Measurements from ENCODE around the gene MGP. TPM values are rescaled to one million over a fixed set of nuclear protein-coding genes. Genes with fewer than 3 reads are reported as not detected.

The MGP gene
- total and polyA plus RNA-seq, 2 of the 4 experiments (the other 2 are of a cell fraction): 1.4 to 2.7 TPM

- no CpG with 5 or more reads among the region's 2 CpGs for WGBS, 2 experiments (ENCODE audit: extremely low coverage in 2 of 2, insufficient read length in 1 of 2)
- CTCF ChIA-PET: interaction anchor here (0.7 kb wide), 1 partner anchor 319 kb away, joined by 3 read pairs; the partner anchor contains the start of gene RERG
Observed at GRCh38 chr12:14902465-14902864, 16.8 kb upstream of the MGP start.

More at GRCh38 chr12:14902465-14902864, 16.8 kb upstream of the MGP start:
- no peaks in the 10 kb centered on the region for H3K36me3 ChIP-seq (ENCODE audit: control insufficient read depth, insufficient read depth, low read length)
- in situ Hi-C loops (cut with MboI; ENCODE audit: low sequenced_read_pairs) (no loop called here), intact Hi-C loops (cut with micrococcal nuclease) (no loop called here), dilution Hi-C loops (cut with HindIII; ENCODE audit: low sequenced_read_pairs, unreplicated experiment) (no loop called here)
- H3K9me1 ChIP-seq (ENCODE audit: insufficient read depth, low read length): no peaks in the 10 kb centered on the region
- no peak overlapping the region for H3K9ac ChIP-seq (ENCODE audit: low read depth, low read length)
- ATAC-seq (ENCODE audit: low read depth): 0 out of 2 replicates have a peak, but pooled peaks have one; percentile 17
- H2AK9ac ChIP-seq (replicated peaks; ENCODE audit: low read depth, low read length, poor library complexity): no peak overlapping the region
- no peak overlapping the region for H3K14ac ChIP-seq (replicated peaks; ENCODE audit: low read depth, low read length)
- DNase-seq: peak; percentile 8
- no peak overlapping the region for H2BK5ac ChIP-seq (ENCODE audit: low read depth, low read length, poor library complexity, severe bottlenecking)
- no peaks in the 10 kb centered on the region for H3K9me3 ChIP-seq (ENCODE audit: control insufficient read depth, insufficient read depth, low read length)
- BruUV-seq (replicated peaks): no TSS peak
- no peak overlapping the region for H3K4me3 ChIP-seq (ENCODE audit: insufficient read depth, low read depth, low read length)
- H2AK5ac ChIP-seq (ENCODE audit: low read depth, low read length): no peak overlapping the region
- peaks cover 2% of the 10 kb centered on the region; the same call in 1 of the 2 replicates for H3K4me1 ChIP-seq (ENCODE audit: control insufficient read depth, insufficient read depth, low read length)
- no peak overlapping the region for H2BK20ac ChIP-seq (ENCODE audit: low read depth, low read length)
- no peaks in the 10 kb centered on the region for H3K79me1 ChIP-seq (ENCODE audit: low read depth in 1 of 2, low read length in 2 of 2)
- no peak overlapping the region for H4K91ac ChIP-seq (ENCODE audit: insufficient read depth, low read depth, low read length)
- H3K27ac ChIP-seq (ENCODE audit: insufficient read depth, low read length): peak overlapping the region; percentile 29; the same call in 1 of the 2 replicates
- POLR2A ChIA-PET (ENCODE audit: unreplicated experiment): interaction anchor here (0.6 to 0.7 kb wide), 2 partner anchors 23 to 46 kb away, joined by 4 to 5 read pairs; no protein-coding TSS in a partner anchor
- H2BK120ac ChIP-seq (ENCODE audit: low read depth, low read length): no peak overlapping the region
- no peak overlapping the region for H2AFZ ChIP-seq (replicated peaks; ENCODE audit: low read length, poor library complexity)
- no peak overlapping the region for H4K5ac ChIP-seq (ENCODE audit: low read depth, low read length)
- no peaks in the 10 kb centered on the region for H4K20me1 ChIP-seq (ENCODE audit: insufficient read depth, low read length)
- no peak overlapping the region for H4K8ac ChIP-seq (ENCODE audit: low read depth in 2 of 2, low read length in 2 of 2)
- H3K18ac ChIP-seq (ENCODE audit: low read depth, low read length): no peak overlapping the region
- TF ChIP-seq CHD1 (IDR thresholded peaks at IDR 0.05; ENCODE audit: low read depth, low read length) (no peak), NFE2L2 (IDR thresholded peaks at IDR 0.05; ENCODE audit: low read depth, low read length) (no peak), MXI1 (IDR thresholded peaks at IDR 0.05; ENCODE audit: borderline replicate concordance, low read depth, low read length) (no peak), POLR2A (IDR thresholded peaks at IDR 0.05; ENCODE audit: low read depth, low read length) (no peak), CEBPB (IDR thresholded peaks at IDR 0.05; ENCODE audit: low read depth, low read length) (no peak), RAD21 (IDR thresholded peaks at IDR 0.05; ENCODE audit: low read length) (no peak), USF2 (IDR thresholded peaks at IDR 0.05; ENCODE audit: low read depth, low read length) (no peak), FOS (IDR thresholded peaks at IDR 0.05; ENCODE audit: low read depth, low read length) (no peak), SMC3 (IDR thresholded peaks at IDR 0.05; ENCODE audit: low read depth, low read length) (no peak), RFX5 (IDR thresholded peaks at IDR 0.05; ENCODE audit: low read depth, low read length) (no peak), RCOR1 (IDR thresholded peaks at IDR 0.05; ENCODE audit: insufficient replicate concordance, low read length) (no peak)
- TF ChIP-seq, protein P1, sequence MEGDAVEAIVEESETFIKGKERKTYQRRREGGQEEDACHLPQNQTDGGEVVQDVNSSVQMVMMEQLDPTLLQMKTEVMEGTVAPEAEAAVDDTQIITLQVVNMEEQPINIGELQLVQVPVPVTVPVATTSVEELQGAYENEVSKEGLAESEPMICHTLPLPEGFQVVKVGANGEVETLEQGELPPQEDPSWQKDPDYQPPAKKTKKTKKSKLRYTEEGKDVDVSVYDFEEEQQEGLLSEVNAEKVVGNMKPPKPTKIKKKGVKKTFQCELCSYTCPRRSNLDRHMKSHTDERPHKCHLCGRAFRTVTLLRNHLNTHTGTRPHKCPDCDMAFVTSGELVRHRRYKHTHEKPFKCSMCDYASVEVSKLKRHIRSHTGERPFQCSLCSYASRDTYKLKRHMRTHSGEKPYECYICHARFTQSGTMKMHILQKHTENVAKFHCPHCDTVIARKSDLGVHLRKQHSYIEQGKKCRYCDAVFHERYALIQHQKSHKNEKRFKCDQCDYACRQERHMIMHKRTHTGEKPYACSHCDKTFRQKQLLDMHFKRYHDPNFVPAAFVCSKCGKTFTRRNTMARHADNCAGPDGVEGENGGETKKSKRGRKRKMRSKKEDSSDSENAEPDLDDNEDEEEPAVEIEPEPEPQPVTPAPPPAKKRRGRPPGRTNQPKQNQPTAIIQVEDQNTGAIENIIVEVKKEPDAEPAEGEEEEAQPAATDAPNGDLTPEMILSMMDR (conservative IDR thresholded peaks at IDR 0.05; ENCODE audit: low read depth, low read length): no peak
- TF ChIP-seq, protein P2, sequence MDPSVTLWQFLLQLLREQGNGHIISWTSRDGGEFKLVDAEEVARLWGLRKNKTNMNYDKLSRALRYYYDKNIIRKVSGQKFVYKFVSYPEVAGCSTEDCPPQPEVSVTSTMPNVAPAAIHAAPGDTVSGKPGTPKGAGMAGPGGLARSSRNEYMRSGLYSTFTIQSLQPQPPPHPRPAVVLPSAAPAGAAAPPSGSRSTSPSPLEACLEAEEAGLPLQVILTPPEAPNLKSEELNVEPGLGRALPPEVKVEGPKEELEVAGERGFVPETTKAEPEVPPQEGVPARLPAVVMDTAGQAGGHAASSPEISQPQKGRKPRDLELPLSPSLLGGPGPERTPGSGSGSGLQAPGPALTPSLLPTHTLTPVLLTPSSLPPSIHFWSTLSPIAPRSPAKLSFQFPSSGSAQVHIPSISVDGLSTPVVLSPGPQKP (IDR thresholded peaks at IDR 0.05; ENCODE audit: borderline replicate concordance, low read depth, low read length): no peak
- H2BK15ac ChIP-seq (ENCODE audit: low read depth, low read length): no peak overlapping the region
- no peak overlapping the region for H3K4me2 ChIP-seq (ENCODE audit: low read depth, low read length)
- no peak overlapping the region for H3K56ac ChIP-seq (ENCODE audit: extremely low read depth, insufficient read depth, low read length)
- H3K4ac ChIP-seq (ENCODE audit: low read depth, low read length): no peak overlapping the region
- no peak overlapping the region for H3K23ac ChIP-seq (ENCODE audit: low read depth, low read length)
- H3K27me3 ChIP-seq (ENCODE audit: control insufficient read depth, insufficient read depth, low read length): no peaks in the 10 kb centered on the region

Measured in IMR-90 (cell line).